Activated CD4-positive, alpha-beta memory T cell treated with anti-CD3 and anti-CD28 coated beads, Interleukin-2, amount 10 ng/mL, durations not matched to agents 7 days and 5 days (primary cell): Measurements from ENCODE around the gene ACOD1. TPM values are rescaled to one million over a fixed set of nuclear protein-coding genes. Genes with fewer than 3 reads are reported as not detected.
"Not testable (repeated sequence)": the region's sequence is repeated elsewhere in the genome, so short reads cannot be mapped to it uniquely, and the experiment has no call there.

Experiments used
- CTCF ChIA-PET: fragments of 350-600 bp; sonication (Branson Sonifier 250); formaldehyde crosslinking; loops from one replicate; lab custom pipeline; 2021; ENCODE audit warnings: antibody characterized with exemption, inconsistent platforms; lab: Charles Lee
- POLR2A ChIA-PET: fragments of 350-600 bp; sonication (Branson Sonifier 250); formaldehyde crosslinking; loops from one replicate; lab custom pipeline; 2021; ENCODE audit warnings: antibody characterized with exemption; lab: Charles Lee
- DNase-seq: peaks from one replicate; pipeline ENCODE4 v3.0.0-alpha.2; 2020
- H3K27ac Mint-ChIP-seq: one replicate; pipeline ENCODE4 v1.8.0; 2021; ENCODE audit warnings: mild to moderate bottlenecking, mixed read lengths
- H3K27me3 Mint-ChIP-seq: one replicate; pipeline ENCODE4 v1.8.0; 2021; ENCODE audit warnings: mixed read lengths
- H3K36me3 Mint-ChIP-seq: one replicate; pipeline ENCODE4 v1.8.0; 2021; ENCODE audit warnings: low read depth, mixed read lengths
- H3K4me1 Mint-ChIP-seq: one replicate; pipeline ENCODE4 v1.8.0; 2021; ENCODE audit warnings: mixed read lengths
- H3K4me3 Mint-ChIP-seq: one replicate; pipeline ENCODE4 v1.8.0; 2021; ENCODE audit warnings: mild to moderate bottlenecking, mixed read lengths
- H3K9me3 Mint-ChIP-seq: one replicate; pipeline ENCODE4 v1.8.0; 2021; ENCODE audit warnings: mixed read lengths
- total RNA-seq, 2 experiments: library from RNA; stranded (reverse); gene quantifications; one replicate each; pipeline ENCODE4 v1.2.3, GENCODE V29; 2021

ACOD1 gene
- not detected for total RNA-seq

GRCh38 chr13:76948149-76948548 is at the start of gene ACOD1:
ACOD1 (plus strand) TSS chr13:76948511; CDS start chr13:76948559, 48 bp downstream.
- Mint-ChIP-seq H3K27ac (no peak within 1 kb of the TSS), H3K4me3 (no peak within 1 kb of the TSS), H3K9me3 (no peaks in the 10 kb centered on the region), H3K27me3 (peaks cover 14% of the 10 kb centered on the region), H3K4me1 (no peaks in the 10 kb centered on the region), H3K36me3 (no peaks in the 10 kb centered on the region)
- POLR2A ChIA-PET = no interaction called here
- CTCF ChIA-PET = no interaction called here
- no peak for DNase-seq

- H3K27me3 Mint-ChIP-seq = peaks cover 28% of the 10 kb centered on the region
- POLR2A ChIA-PET, H3K36me3 Mint-ChIP-seq, DNase-seq, H3K4me3 Mint-ChIP-seq, H3K27ac Mint-ChIP-seq: not testable (repeated sequence)
- CTCF ChIA-PET = interaction anchor here (1.3 kb wide), 1 partner anchor 14 kb away, joined by 8 read pairs; the partner anchor contains the start of gene KCTD12
- H3K9me3 Mint-ChIP-seq = peaks cover 11% of the 10 kb centered on the region
- peaks cover 12% of the 10 kb centered on the region for H3K4me1 Mint-ChIP-seq
Measured at GRCh38 chr13:76899066-76899465, 49.2 kb upstream of the ACOD1 start.

DNA sequence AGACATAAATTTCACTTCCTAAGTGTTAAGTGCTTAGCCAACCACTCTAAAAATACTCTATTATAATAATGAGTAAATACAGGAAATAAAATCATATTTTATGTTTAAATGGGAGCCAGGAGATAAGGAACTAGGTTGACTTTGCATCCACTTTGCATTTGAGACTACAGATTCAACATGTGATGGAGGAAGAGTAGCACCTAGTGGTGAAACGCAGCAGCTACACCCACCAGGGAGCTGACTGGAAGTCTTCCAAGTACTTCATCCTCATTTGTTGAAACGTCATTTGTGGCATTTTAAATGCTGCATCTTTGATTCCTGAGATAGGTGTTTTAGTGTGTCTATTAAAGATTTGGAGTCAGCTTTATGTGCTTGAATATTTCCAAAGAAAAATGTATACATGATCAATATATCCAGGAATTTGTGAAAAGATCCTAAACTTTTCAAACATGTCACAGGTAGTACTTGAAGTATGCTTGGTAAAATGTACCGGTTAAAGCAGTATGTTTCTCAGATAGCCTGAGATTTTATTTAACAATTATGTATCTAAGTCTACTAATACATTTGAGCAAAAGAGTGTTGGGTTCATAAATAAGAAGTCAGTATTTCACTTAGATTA is 44.7 kb upstream of the ACOD1 start:
- Mint-ChIP-seq H3K4me1 (no peaks in the 10 kb centered on the region), H3K36me3 (peaks cover 5% of the 10 kb centered on the region), H3K9me3 (peaks cover 11% of the 10 kb centered on the region), H3K4me3 (no peak overlapping the region), H3K27ac (no peak overlapping the region), H3K27me3 (peaks cover 31% of the 10 kb centered on the region)
- CTCF ChIA-PET = interaction anchor here (0.7 to 3.1 kb wide), 22 partner anchors 9 to 1208 kb away, joined by 3 to 19 read pairs (median 4); partner anchors contain the start of gene KCTD12
- POLR2A ChIA-PET = interaction anchor here (1.4 kb wide), 1 partner anchor 18 kb away, joined by 6 read pairs; no protein-coding TSS in a partner anchor
- DNase-seq = peak; percentile 73

DNA sequence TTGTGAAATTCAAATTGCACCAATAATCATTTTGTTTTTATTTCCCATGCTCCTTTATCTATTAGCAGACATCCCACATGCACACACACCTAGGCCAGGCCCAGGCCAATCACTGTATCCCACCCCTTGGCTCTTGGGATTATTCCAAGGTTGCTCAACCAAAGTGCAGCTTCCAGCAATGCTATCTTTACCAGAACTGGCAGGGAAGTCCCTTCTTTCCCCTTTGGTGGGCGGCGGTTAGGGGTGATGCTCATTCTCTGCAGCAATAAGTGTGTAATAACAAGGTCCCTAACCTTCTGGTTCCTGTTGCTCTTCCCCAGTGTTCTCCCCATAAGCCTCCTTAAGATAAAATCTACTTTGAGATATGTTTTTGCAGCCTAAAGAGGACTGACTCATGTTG is 43.8 kb upstream of the ACOD1 start:
- no peak for DNase-seq
- Mint-ChIP-seq H3K4me1 (no peaks in the 10 kb centered on the region), H3K9me3 (peaks cover 3% of the 10 kb centered on the region), H3K27ac (no peak overlapping the region), H3K4me3 (no peak overlapping the region), H3K36me3 (no peaks in the 10 kb centered on the region), H3K27me3 (peaks cover 25% of the 10 kb centered on the region)
- POLR2A ChIA-PET = interaction anchor here (1.4 kb wide), 1 partner anchor 19 kb away, joined by 6 read pairs; no protein-coding TSS in a partner anchor
- CTCF ChIA-PET = interaction anchor here (0.7 to 3.1 kb wide), 14 partner anchors 8 to 1208 kb away, joined by 3 to 19 read pairs (median 5); partner anchors contain the start of gene KCTD12

DNA sequence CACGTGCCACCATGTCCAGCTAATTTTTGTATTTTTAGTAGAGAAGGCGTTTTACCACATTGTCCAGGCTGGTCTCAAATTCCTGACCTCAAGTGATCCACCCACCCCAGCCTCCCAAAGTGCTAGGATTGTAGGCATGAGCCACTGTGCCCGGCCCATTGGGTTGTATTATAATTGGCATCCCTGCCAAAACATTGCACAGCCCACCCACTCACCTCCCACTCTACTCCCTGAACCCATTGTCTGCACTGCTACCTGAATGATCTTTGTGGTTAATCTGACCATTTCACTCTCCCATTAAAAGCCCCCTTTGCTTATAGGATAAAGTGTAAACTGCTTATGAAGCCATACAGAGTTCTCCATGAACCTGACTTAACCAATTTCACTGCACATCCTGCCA is 35.8 kb upstream of the ACOD1 start:
- Mint-ChIP-seq H3K4me3 (no peak overlapping the region), H3K9me3 (no peaks in the 10 kb centered on the region), H3K27me3 (peaks cover 4% of the 10 kb centered on the region), H3K27ac (no peak overlapping the region), H3K36me3 (no peaks in the 10 kb centered on the region), H3K4me1 (no peaks in the 10 kb centered on the region)
- ChIA-PET POLR2A (no interaction called here), CTCF (interaction anchor here (0.8 kb wide), 1 partner anchor 8 kb away, joined by 3 read pairs; no protein-coding TSS in a partner anchor)
- DNase-seq = no peak

GRCh38 chr13:76913898-76914297 is 34.4 kb upstream of the ACOD1 start:
- Mint-ChIP-seq H3K4me1 (no peaks in the 10 kb centered on the region), H3K27me3 (peaks cover 4% of the 10 kb centered on the region), H3K9me3 (no peaks in the 10 kb centered on the region), H3K4me3 (no peak overlapping the region), H3K36me3 (no peaks in the 10 kb centered on the region), H3K27ac (no peak overlapping the region)
- CTCF ChIA-PET = no interaction called here
- no peak for DNase-seq
- POLR2A ChIA-PET = no interaction called here

DNA sequence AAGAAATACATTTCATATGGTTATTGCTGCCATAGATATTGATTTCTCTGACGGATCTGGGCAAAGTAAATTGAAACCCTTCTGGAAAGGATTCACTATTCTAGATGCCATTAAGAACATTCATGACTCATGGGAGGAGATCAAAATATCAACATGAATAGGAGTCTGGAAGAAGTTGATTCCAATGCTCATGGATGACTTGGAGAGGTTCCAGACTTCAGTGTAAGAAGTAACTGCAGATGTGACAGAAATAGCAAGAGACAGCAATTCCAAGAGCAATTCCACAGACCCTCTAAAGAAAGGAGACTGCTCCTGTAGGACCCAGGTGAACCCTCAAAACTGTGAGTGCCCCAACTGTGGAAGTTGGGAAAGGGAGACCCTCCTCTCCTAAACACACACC is 31.2 kb upstream of the ACOD1 start:
- H3K4me1 Mint-ChIP-seq = no peaks in the 10 kb centered on the region
- peaks cover 17% of the 10 kb centered on the region for H3K27me3 Mint-ChIP-seq
- H3K9me3 Mint-ChIP-seq = peaks cover 2% of the 10 kb centered on the region
- H3K4me3 Mint-ChIP-seq = no peak overlapping the region
- ChIA-PET CTCF (no interaction called here), POLR2A (no interaction called here)
- H3K27ac Mint-ChIP-seq = no peak overlapping the region
- no peak for DNase-seq
- H3K36me3 Mint-ChIP-seq = no peaks in the 10 kb centered on the region

DNA sequence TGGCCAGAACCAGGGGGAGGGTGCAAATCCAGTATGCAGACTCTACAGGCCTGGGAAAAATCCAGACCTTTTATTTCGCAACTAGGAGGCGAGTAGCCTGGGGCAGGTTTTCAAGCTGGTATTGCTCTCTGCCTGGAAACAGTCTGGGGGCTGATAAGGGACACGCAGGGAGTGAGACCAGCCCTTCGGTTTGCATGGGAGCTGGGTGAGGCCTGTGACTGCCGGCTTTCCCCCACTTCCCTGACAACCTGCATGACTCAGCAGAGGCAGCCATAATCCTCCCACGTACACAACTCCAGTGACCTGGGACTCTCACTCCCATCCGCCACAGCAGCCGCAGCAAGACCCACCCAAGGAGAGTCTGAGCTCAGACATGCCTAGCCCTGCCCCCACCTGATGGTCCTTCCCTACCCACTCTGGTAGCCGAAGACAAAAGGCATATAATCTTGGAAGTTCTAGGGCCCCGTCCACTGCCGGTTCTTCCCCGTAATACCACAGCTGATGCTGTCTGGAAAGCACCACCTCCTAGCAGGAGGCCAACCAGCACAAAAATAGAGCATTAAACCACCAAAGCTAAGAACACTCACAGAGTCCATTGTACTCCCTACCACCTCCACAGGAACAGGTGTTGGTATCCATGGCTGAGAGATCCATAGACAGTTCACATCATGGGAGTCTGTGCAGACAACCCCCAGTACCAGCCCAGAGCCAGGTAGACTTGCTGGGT is 30.4 kb upstream of the ACOD1 start:
- POLR2A ChIA-PET, H3K27ac Mint-ChIP-seq, H3K9me3 Mint-ChIP-seq, H3K4me3 Mint-ChIP-seq, H3K4me1 Mint-ChIP-seq, H3K36me3 Mint-ChIP-seq, DNase-seq: not testable (repeated sequence)
- CTCF ChIA-PET = interaction anchor here (1.0 kb wide), 1 partner anchor 14 kb away, joined by 3 read pairs; no protein-coding TSS in a partner anchor
- H3K27me3 Mint-ChIP-seq = peaks cover 17% of the 10 kb centered on the region

- H3K4me3 Mint-ChIP-seq = no peak overlapping the region
- no peaks in the 10 kb centered on the region for H3K4me1 Mint-ChIP-seq
- peaks cover 2% of the 10 kb centered on the region for H3K9me3 Mint-ChIP-seq
- DNase-seq = no peak
- H3K27me3 Mint-ChIP-seq = peaks cover 13% of the 10 kb centered on the region
- ChIA-PET POLR2A (no interaction called here), CTCF (no interaction called here)
- no peaks in the 10 kb centered on the region for H3K36me3 Mint-ChIP-seq
- no peak overlapping the region for H3K27ac Mint-ChIP-seq
Measured at GRCh38 chr13:76921516-76921915, 26.8 kb upstream of the ACOD1 start.

GRCh38 chr13:76925115-76925514 is 23.2 kb upstream of the ACOD1 start:
- H3K4me3 Mint-ChIP-seq = no peak overlapping the region
- H3K9me3 Mint-ChIP-seq = peaks cover 2% of the 10 kb centered on the region
- no peak overlapping the region for H3K27ac Mint-ChIP-seq
- CTCF ChIA-PET = no interaction called here
- POLR2A ChIA-PET = no interaction called here
- H3K36me3 Mint-ChIP-seq = no peaks in the 10 kb centered on the region
- H3K4me1 Mint-ChIP-seq = no peaks in the 10 kb centered on the region
- no peak for DNase-seq
- peaks cover 7% of the 10 kb centered on the region for H3K27me3 Mint-ChIP-seq

DNA sequence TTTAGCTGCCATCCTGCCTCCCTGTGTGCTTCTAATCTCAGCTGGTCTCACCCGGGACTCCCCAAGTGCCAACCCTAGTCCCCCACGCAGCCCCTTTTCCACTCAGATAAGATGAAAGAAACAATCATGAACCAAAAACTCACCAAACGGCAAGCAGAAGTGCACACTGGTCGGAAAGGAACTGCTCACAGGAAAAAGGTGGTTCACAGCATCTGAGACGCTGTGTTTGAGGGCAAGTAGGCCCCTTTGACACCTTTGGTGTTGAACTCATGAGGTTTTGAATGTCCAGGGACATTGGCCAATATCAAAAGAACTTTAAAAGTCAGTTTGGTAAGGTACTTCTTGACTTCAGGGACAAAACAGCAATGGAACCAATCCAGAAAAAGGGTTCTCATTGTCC is 20.4 kb upstream of the ACOD1 start:
- CTCF ChIA-PET = no interaction called here

DNA sequence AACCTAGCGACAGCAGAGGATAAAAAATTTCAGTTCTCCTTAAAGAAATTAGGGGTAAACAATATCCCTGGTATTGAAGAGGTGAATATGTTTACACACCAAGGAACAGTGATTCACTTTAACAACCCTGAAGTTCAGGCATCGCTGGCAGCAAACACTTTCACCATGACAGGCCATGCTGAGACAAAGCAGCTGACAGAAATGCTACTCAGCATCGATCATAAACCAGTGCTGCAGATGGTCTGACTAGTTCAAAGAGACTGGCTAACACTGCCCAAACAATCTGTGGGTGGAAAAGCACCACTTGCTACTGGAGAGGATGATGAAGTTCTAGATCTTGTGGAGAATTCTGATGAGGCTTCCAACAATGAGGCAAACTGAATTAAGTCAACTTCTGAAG is 19.9 kb upstream of the ACOD1 start:
- H3K4me1 Mint-ChIP-seq = no peaks in the 10 kb centered on the region
- DNase-seq = no peak
- H3K9me3 Mint-ChIP-seq = no peaks in the 10 kb centered on the region
- ChIA-PET POLR2A (no interaction called here), CTCF (no interaction called here)
- H3K27me3 Mint-ChIP-seq = peaks cover 9% of the 10 kb centered on the region
- no peaks in the 10 kb centered on the region for H3K36me3 Mint-ChIP-seq
- no peak overlapping the region for H3K27ac Mint-ChIP-seq
- no peak overlapping the region for H3K4me3 Mint-ChIP-seq

More for the DNA sequence above, 20.4 kb upstream of the ACOD1 start:
- no peak overlapping the region for H3K27ac Mint-ChIP-seq
- no peaks in the 10 kb centered on the region for H3K36me3 Mint-ChIP-seq
- no peak for DNase-seq
- no peaks in the 10 kb centered on the region for H3K9me3 Mint-ChIP-seq
- peaks cover 9% of the 10 kb centered on the region for H3K27me3 Mint-ChIP-seq
- H3K4me3 Mint-ChIP-seq = no peak overlapping the region
- H3K4me1 Mint-ChIP-seq = no peaks in the 10 kb centered on the region
- POLR2A ChIA-PET = no interaction called here

DNA sequence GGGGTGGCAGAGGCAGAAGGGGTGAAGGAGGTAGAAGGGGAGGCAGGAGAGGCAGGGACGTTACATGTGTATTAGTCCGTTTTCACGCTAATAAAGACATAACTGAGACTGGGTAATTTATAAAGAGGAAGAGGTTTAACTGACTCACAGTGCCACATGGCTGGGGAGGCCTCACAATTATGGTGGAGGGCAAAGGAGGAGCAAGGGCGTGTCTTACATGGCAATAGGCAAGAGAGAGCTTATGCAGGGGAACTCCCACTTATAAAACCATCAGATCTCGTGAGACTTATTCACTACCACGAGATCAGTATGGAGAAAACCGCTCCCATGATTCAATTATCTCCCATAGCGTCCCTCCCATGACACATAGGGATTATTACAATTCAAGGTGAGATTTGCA is 19.0 kb upstream of the ACOD1 start:
- Mint-ChIP-seq H3K27ac (no peak overlapping the region), H3K27me3 (peaks cover 9% of the 10 kb centered on the region), H3K4me1 (no peaks in the 10 kb centered on the region), H3K9me3 (no peaks in the 10 kb centered on the region), H3K4me3 (no peak overlapping the region), H3K36me3 (no peaks in the 10 kb centered on the region)
- ChIA-PET CTCF (no interaction called here), POLR2A (no interaction called here)
- DNase-seq = no peak
